CD4-positive, CD25-positive, alpha-beta regulatory T cell (primary cell): ENCODE measurements around the gene TMUB1. TPM values are rescaled to one million over a fixed set of nuclear protein-coding genes. Genes with fewer than 3 reads are reported as not detected.

ENCODE experiments used
- ATAC-seq, 2 donors: fragments of 150-1000 bp; cut with Tn5 transposase; one replicate each; pipeline ENCODE4 v1.10.0; 2021; ENCODE audit warnings: low read depth in 2 of 2, moderate number of reproducible peaks in 2 of 2, moderate library complexity in 1 of 2
- DNase-seq, 3 donors: peaks; one replicate each; pipeline versions ENCODE4 v3.0.0 to v3.0.0-alpha.2; 2012 to 2022; ENCODE audit warnings: mixed read lengths in 1 of 3
- H3K27ac ChIP-seq: one replicate; pipeline ENCODE4 v1.7.0; 2013; ENCODE audit warnings: mild to moderate bottlenecking, low read length; ENCODE audit not compliant: insufficient read depth, poor library complexity, severe bottlenecking
- H3K27me3 ChIP-seq: one replicate; pipeline ENCODE4 v1.7.0; 2013; ENCODE audit warnings: low read length; ENCODE audit not compliant: control insufficient read depth, insufficient read depth
- H3K36me3 ChIP-seq: one replicate; pipeline ENCODE4 v1.7.0; 2013; ENCODE audit warnings: mild to moderate bottlenecking, low read length, moderate library complexity; ENCODE audit not compliant: control insufficient read depth, insufficient read depth
- H3K4me1 ChIP-seq: 2 replicates; pipeline ENCODE4 v1.7.0; 2013; ENCODE audit warnings: mild to moderate bottlenecking, low read length; ENCODE audit not compliant: insufficient read depth, control insufficient read depth, poor library complexity, severe bottlenecking
- H3K4me3 ChIP-seq: one replicate; pipeline ENCODE4 v1.7.0; 2013; ENCODE audit warnings: low read depth, mild to moderate bottlenecking, low read length, moderate library complexity
- H3K9me3 ChIP-seq, 2 experiments: 1 replicate in 1 of 2; 2 replicates in 1 of 2; pipeline ENCODE4 v1.7.0; 2013; ENCODE audit warnings: low read length in 2 of 2, mild to moderate bottlenecking in 1 of 2, moderate library complexity in 1 of 2; ENCODE audit not compliant: control insufficient read depth in 2 of 2
- H3K27ac Mint-ChIP-seq, 3 donors: one replicate each; pipeline ENCODE4 v1.8.0; 2020 to 2022; ENCODE audit warnings: mild to moderate bottlenecking in 3 of 3, mixed read lengths in 3 of 3, moderate library complexity in 2 of 3
- H3K27me3 Mint-ChIP-seq: one replicate; pipeline ENCODE4 v1.8.0; 2022; ENCODE audit warnings: mild to moderate bottlenecking, mixed read lengths
- H3K36me3 Mint-ChIP-seq: one replicate; pipeline ENCODE4 v1.8.0; 2020; ENCODE audit warnings: mixed read lengths
- H3K4me1 Mint-ChIP-seq, 4 donors: one replicate each; pipeline ENCODE4 v1.8.0; 2020 to 2022; ENCODE audit warnings: mixed read lengths in 4 of 4, mild to moderate bottlenecking in 1 of 4
- H3K4me3 Mint-ChIP-seq, 4 donors: one replicate each; pipeline ENCODE4 v1.8.0; 2020 to 2022; ENCODE audit warnings: mild to moderate bottlenecking in 4 of 4, mixed read lengths in 4 of 4, moderate library complexity in 3 of 4
- H3K9me3 Mint-ChIP-seq, 7 donors: one replicate each; pipeline ENCODE4 v1.8.0; 2020 to 2022; ENCODE audit warnings: mixed read lengths in 7 of 7, mild to moderate bottlenecking in 3 of 7, moderate library complexity in 2 of 7
- polyA plus RNA-seq, 4 donors: library from polyadenylated mRNA; unstranded; fragments of 300-500 nt; fragmentation: Illumina TruSeq; gene quantifications; one replicate each; pipeline ENCODE4 v1.2.3, GENCODE V29; 2021
- total RNA-seq: library from RNA; stranded (reverse); gene quantifications from one replicate; pipeline ENCODE4 v1.2.3, GENCODE V29; 2022

The TMUB1 gene
- total and polyA plus RNA-seq, 5 donors from 2014 or later, result 41.1 to 54.6 (median 51.3) TPM

- Histone ChIP-seq H3K4me3 (no peak overlapping the region), H3K36me3 (peaks cover 17% of the 10 kb centered on the region), H3K4me1 (peaks cover 37% of the 10 kb centered on the region), H3K9me3 (no peaks in the 10 kb centered on the region), H3K27ac (no peak overlapping the region), H3K27me3 (no peaks in the 10 kb centered on the region)
- no peaks in the 10 kb centered on the region for H3K27me3 Mint-ChIP-seq
- no peak for DNase-seq
- H3K4me1 Mint-ChIP-seq, result peaks cover 0 to 34% (median 9%) of the 10 kb centered on the region in 4 donors
- H3K36me3 Mint-ChIP-seq, result no peaks in the 10 kb centered on the region
- H3K4me3 Mint-ChIP-seq, result peak overlapping the region; percentile 66 to 88 (median 68)
- no peak for ATAC-seq
- no peaks in the 10 kb centered on the region for H3K9me3 Mint-ChIP-seq
- H3K27ac Mint-ChIP-seq, result peak overlapping the region; percentile 72 to 94 (median 86)
Observed at GRCh38 chr7:151078233-151079040, 4.9 kb downstream of the TMUB1 start.

GRCh38 chr7:151077705-151078232 lies 5.5 kb downstream of the TMUB1 start:
- Mint-ChIP-seq H3K9me3 (no peaks in the 10 kb centered on the region), H3K36me3 (no peaks in the 10 kb centered on the region), H3K4me3 (peak overlapping the region in 3 of 4 donors; percentile 63 to 70 (median 67)), H3K27ac (peak overlapping the region in 2 of 3 donors; percentile 72 to 86), H3K4me1 (peaks cover 0 to 31% (median 6%) of the 10 kb centered on the region in 4 donors), H3K27me3 (no peaks in the 10 kb centered on the region)
- DNase-seq (no peak), ATAC-seq (no peak)
- H3K27me3 ChIP-seq, result no peaks in the 10 kb centered on the region
- H3K4me1 ChIP-seq, result peaks cover 33% of the 10 kb centered on the region
- no peak overlapping the region for H3K27ac ChIP-seq
- no peaks in the 10 kb centered on the region for H3K9me3 ChIP-seq
- H3K4me3 ChIP-seq, result no peak overlapping the region
- peaks cover 17% of the 10 kb centered on the region for H3K36me3 ChIP-seq

- Histone ChIP-seq H3K4me1 (peaks cover 26% of the 10 kb centered on the region), H3K4me3 (no peak overlapping the region), H3K36me3 (peaks cover 17% of the 10 kb centered on the region), H3K27me3 (no peaks in the 10 kb centered on the region), H3K27ac (no peak overlapping the region), H3K9me3 (no peaks in the 10 kb centered on the region)
- ATAC-seq (no peak), DNase-seq (no peak)
- H3K4me1 Mint-ChIP-seq, result peaks cover 0 to 26% (median 4%) of the 10 kb centered on the region in 4 donors
- peak overlapping the region in 1 of 4 donors; percentile 40 for H3K4me3 Mint-ChIP-seq
- no peaks in the 10 kb centered on the region for H3K9me3 Mint-ChIP-seq
- H3K27ac Mint-ChIP-seq, result no peak overlapping the region
- H3K36me3 Mint-ChIP-seq, result peaks cover 2% of the 10 kb centered on the region
- no peaks in the 10 kb centered on the region for H3K27me3 Mint-ChIP-seq
Observed at GRCh38 chr7:151076863-151077704, 6.2 kb downstream of the TMUB1 start.

- Histone ChIP-seq H3K27ac (no peak overlapping the region), H3K4me3 (no peak overlapping the region), H3K36me3 (peaks cover 22% of the 10 kb centered on the region), H3K4me1 (peaks cover 15% of the 10 kb centered on the region), H3K27me3 (no peaks in the 10 kb centered on the region), H3K9me3 (no peaks in the 10 kb centered on the region)
- DNase-seq, result no peak
- Mint-ChIP-seq H3K9me3 (no peaks in the 10 kb centered on the region), H3K4me3 (no peak overlapping the region), H3K27ac (peak overlapping the region in 1 of 3 donors; percentile 32), H3K36me3 (peaks cover 6% of the 10 kb centered on the region), H3K27me3 (no peaks in the 10 kb centered on the region), H3K4me1 (peaks cover 0 to 22% (median 4%) of the 10 kb centered on the region in 4 donors)
- no peak for ATAC-seq
Observed at GRCh38 chr7:151075978-151076426, 7.3 kb downstream of the TMUB1 start.

GRCh38 chr7:151075662-151075971 lies 7.7 kb downstream of the TMUB1 start:
- DNase-seq, result no peak
- Mint-ChIP-seq H3K36me3 (peaks cover 6% of the 10 kb centered on the region), H3K27ac (no peak overlapping the region), H3K4me1 (peaks cover 0 to 22% (median 4%) of the 10 kb centered on the region in 4 donors), H3K27me3 (no peaks in the 10 kb centered on the region), H3K4me3 (no peak overlapping the region), H3K9me3 (no peaks in the 10 kb centered on the region)
- no peaks in the 10 kb centered on the region for H3K27me3 ChIP-seq
- no peak overlapping the region for H3K27ac ChIP-seq
- ATAC-seq, result no peak
- no peak overlapping the region for H3K4me3 ChIP-seq
- H3K9me3 ChIP-seq, result no peaks in the 10 kb centered on the region
- peaks cover 22% of the 10 kb centered on the region for H3K36me3 ChIP-seq
- H3K4me1 ChIP-seq, result peaks cover 12% of the 10 kb centered on the region

- no peaks in the 10 kb centered on the region for H3K9me3 Mint-ChIP-seq
- Histone ChIP-seq H3K27ac (no peak overlapping the region), H3K4me1 (peaks cover 10% of the 10 kb centered on the region), H3K27me3 (no peaks in the 10 kb centered on the region), H3K4me3 (no peak overlapping the region), H3K36me3 (peaks cover 22% of the 10 kb centered on the region), H3K9me3 (no peaks in the 10 kb centered on the region)
- no peak overlapping the region for H3K4me3 Mint-ChIP-seq
- no peak overlapping the region for H3K27ac Mint-ChIP-seq
- H3K4me1 Mint-ChIP-seq, result peaks cover 0 to 20% (median 4%) of the 10 kb centered on the region in 4 donors
- DNase-seq (no peak), ATAC-seq (no peak)
- peaks cover 6% of the 10 kb centered on the region for H3K36me3 Mint-ChIP-seq
- no peaks in the 10 kb centered on the region for H3K27me3 Mint-ChIP-seq
Observed at GRCh38 chr7:151074817-151075661, 8.3 kb downstream of the TMUB1 start.

- Mint-ChIP-seq H3K4me1 (peaks cover 0 to 10% (median 2%) of the 10 kb centered on the region in 4 donors), H3K4me3 (no peak overlapping the region), H3K9me3 (no peaks in the 10 kb centered on the region), H3K27me3 (no peaks in the 10 kb centered on the region), H3K36me3 (peaks cover 10% of the 10 kb centered on the region), H3K27ac (no peak overlapping the region)
- Histone ChIP-seq H3K36me3 (peaks cover 32% of the 10 kb centered on the region), H3K27me3 (no peaks in the 10 kb centered on the region), H3K27ac (no peak overlapping the region), H3K4me3 (no peak overlapping the region), H3K9me3 (no peaks in the 10 kb centered on the region), H3K4me1 (no peaks in the 10 kb centered on the region)
- DNase-seq, result no peak
- ATAC-seq, result no peak
Observed at GRCh38 chr7:151073990-151074389, 9.3 kb downstream of the TMUB1 start.
